Measurements from ENCODE around the gene CLCN3.
"Not testable (repeated sequence)": the region's sequence is repeated elsewhere in the genome, so short reads cannot be mapped to it uniquely, and the experiment has no call there.

Gene CLCN3

DNA sequence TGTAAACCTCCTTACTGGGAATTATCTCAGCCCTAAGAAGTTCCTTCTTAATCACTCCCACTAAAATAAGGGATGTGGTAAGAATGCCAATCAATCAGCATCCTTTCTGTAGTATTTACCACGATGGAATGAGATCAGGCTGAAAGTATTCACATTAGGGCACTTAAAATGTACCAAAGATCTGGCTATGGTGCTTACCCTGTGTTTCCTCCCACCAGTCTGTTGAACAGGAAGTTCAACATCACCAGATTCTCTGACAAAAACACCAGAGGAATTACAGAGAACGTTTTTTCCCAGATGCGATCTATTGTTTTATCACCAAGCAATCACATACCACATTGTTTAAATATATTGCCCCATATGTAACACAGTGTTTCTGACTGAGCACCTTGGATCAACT, 2.1 kb upstream of the CLCN3 start:
- TF ChIP-seq, protein P1, sequence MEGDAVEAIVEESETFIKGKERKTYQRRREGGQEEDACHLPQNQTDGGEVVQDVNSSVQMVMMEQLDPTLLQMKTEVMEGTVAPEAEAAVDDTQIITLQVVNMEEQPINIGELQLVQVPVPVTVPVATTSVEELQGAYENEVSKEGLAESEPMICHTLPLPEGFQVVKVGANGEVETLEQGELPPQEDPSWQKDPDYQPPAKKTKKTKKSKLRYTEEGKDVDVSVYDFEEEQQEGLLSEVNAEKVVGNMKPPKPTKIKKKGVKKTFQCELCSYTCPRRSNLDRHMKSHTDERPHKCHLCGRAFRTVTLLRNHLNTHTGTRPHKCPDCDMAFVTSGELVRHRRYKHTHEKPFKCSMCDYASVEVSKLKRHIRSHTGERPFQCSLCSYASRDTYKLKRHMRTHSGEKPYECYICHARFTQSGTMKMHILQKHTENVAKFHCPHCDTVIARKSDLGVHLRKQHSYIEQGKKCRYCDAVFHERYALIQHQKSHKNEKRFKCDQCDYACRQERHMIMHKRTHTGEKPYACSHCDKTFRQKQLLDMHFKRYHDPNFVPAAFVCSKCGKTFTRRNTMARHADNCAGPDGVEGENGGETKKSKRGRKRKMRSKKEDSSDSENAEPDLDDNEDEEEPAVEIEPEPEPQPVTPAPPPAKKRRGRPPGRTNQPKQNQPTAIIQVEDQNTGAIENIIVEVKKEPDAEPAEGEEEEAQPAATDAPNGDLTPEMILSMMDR (IDR thresholded peaks at IDR 0.05; ENCODE audit: low read depth, low read length) = no peak
- DNase-seq (ENCODE audit: extremely low read depth, low read depth) = no peak

DNA sequence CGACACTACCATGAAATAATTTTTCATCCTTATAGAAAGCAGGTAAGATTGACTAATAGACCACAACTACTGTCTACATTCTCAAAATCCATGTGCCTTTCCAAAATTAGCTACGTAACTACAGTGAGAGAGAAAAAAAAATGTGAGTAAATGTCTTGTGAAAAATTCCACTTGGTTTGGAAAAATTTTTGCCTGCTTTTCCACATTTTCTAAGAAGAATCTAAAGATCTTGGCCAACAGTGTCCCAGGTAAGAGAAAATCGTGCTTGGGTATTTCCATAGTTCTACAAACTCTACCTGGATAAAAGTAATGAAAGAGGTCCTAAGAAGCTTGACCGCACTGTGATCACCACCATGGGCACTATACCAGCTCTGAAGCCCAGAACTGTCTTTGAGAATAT, 1.4 kb upstream of the CLCN3 start:
- TF ChIP-seq, protein P1 (IDR thresholded peaks at IDR 0.05; ENCODE audit: low read depth, low read length) = no peak
- no peak for DNase-seq (ENCODE audit: extremely low read depth, low read depth)

DNA sequence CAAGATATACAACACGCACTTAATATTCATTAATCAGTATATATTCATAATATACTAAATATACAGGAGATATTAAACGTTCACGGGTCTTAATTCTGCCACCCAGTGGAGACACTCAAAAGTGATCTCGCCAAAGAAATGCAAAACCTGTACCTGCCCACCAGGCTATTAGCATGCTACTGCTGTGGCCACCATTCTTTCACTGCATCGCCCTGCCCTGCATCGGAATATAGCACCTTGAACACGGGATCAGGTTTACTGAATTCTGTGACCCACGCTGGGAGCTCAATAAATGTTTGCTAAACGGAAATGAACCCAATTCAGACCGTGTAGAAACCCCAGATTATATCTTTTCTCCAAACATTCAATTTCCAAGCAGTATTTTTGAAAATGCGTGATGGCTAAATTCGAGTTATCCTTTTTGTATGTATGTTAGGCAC, 840 bp upstream of the CLCN3 start:
- TF ChIP-seq, protein P1 (IDR thresholded peaks at IDR 0.05; ENCODE audit: low read depth, low read length) = peak; percentile 61
- DNase-seq (ENCODE audit: extremely low read depth, low read depth) = no peak

- DNase-seq (ENCODE audit: extremely low read depth, low read depth) = no peak
- TF ChIP-seq, protein P1 (IDR thresholded peaks at IDR 0.05; ENCODE audit: low read depth, low read length) = no peak
These were observed 486 bp downstream of the CLCN3 start for GRCh38 chr4:169620880-169621248.

GRCh38 chr4:169621731-169622492, 1.5 kb downstream of the CLCN3 start:
- TF ChIP-seq, protein P1 (IDR thresholded peaks at IDR 0.05; ENCODE audit: low read depth, low read length) = no peak
- DNase-seq (ENCODE audit: extremely low read depth, low read depth) = no peak

DNA sequence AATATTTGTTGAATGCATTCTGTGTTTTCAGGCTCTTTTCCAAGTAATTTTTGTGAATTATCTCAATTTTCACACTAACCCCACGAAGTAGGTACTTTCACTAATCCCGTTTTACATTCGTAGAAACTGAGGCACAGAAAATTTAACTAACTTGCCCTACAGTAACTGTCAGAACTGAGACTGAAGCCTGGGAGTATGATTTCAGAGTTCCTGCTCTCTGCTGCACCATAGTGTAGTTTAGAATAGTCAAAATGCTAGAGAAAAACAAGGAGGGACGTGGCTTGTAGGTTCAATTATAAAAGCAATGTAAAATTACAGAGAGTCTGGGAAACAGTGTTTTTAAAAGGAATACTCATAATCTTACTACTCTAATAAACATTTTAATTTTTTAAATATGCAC, 2.2 kb downstream of the CLCN3 start:
- DNase-seq (ENCODE audit: extremely low read depth, low read depth) = no peak
- TF ChIP-seq, protein P1 (IDR thresholded peaks at IDR 0.05; ENCODE audit: low read depth, low read length) = no peak

DNA sequence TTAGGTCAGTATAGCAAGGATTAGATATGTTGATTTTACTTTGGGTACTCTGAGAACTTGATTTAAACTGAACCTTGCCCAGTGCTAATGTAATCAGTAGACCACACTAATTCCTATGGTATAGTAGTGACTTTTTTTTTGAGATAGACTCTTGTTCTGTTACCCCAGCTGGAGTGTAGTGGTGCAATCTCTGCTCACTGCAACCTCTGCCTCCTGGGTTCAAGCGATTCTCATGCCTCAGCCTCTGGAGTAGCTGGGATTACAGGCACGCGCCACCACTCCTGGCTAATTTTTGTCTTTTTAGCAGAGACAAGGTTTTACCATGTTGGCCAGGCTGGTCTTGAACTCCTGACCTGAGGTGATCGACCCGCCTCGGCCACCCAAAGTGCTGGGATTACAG, 3.6 kb downstream of the CLCN3 start:
- DNase-seq (ENCODE audit: extremely low read depth, low read depth) = not testable (repeated sequence)

GRCh38 chr4:169625886-169626285, 5.5 kb downstream of the CLCN3 start:
- no peak for DNase-seq (ENCODE audit: extremely low read depth, low read depth)
- TF ChIP-seq, protein P1 (IDR thresholded peaks at IDR 0.05; ENCODE audit: low read depth, low read length) = no peak
